ENCODE results near the gene MAB21L3.

MAB21L3 gene

DNA sequence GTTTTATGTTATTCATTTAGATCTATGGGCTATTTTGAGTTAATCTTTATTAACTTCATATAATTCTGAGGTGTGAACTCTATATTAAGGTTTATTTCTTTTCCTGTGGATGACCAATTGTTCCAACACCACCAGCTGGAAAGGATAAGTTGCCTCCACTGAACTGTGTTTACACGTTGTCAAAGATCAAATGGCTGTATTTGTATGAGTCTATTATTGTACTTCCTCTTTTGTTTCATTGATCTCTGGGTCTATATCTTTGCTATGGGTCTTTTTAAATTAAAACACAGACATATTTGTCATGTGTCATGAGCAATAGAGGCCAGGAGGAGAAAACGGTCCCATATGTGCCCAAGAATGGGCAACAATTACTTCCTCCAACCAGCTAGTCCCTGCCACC, 5.2 kb upstream of the MAB21L3 start:
- no peak for DNase-seq
- intact Hi-C loops (cut with DNase I), result no loop called here

DNA sequence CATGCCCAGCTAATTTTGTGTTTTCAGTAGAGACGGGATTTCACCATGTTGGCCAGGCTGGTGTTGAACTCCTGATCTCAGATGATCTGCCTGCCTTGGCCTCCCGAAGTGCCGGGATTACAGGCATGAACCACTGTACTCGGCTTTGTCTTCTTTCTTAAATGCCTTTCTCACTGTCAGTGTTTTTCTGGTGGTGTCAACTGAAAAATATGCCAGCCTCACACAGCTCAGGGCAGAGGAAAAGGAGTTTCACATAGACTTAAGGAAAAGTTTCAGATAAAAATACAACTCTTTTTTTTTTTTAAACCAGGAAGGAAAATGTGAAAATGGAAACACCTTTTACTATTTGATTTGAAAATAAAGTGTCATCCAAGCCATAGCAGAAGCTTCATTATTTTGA, 4.6 kb upstream of the MAB21L3 start:
- intact Hi-C loops (cut with DNase I), result no loop called here
- no peak for DNase-seq

DNA sequence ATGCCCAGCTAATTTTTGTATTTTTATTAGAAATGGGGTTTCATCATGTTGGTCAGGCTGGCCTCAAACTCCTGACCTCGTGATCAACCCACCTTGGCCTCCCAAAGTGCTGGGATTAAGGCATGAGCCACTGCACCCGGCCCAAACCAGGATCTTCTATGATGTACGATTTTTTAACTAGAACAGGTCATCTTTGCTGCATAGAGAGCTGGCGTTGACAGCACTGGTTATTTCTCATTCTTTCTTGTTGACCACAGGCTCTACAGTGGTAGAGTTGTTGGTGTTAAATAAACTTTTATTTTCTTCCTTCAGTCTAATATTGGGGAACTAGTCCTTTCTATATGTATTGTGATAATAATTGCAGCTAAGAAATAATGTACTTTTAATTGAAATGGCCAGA, 3.8 kb upstream of the MAB21L3 start:
- DNase-seq, result no peak
- intact Hi-C loops (cut with DNase I), result no loop called here

DNA sequence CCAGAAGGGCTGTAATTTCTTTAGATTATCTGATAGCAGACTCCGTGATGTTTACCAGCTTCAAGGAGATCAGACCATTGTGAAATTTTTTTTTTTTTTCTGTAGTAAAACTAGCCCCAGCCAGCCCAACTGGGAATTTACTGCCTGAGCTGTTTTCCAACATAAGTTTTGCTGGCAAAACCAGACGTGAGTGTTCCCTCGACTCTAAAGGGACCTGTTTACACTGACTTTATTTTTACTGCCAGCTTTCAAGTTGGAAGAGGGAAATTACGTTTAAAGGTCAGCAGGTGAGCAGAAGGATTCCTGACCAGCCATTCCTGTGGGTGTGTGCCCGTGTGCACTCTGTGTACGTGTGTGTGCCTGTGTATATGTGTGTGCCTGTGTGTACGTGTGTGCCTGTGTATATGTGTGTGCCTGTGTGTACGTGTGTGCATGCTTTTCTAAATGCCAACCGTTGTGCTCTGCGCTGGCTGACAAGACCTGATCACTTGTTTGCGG, 374 bp downstream of the MAB21L3 start:
- DNase-seq, result no peak

DNA sequence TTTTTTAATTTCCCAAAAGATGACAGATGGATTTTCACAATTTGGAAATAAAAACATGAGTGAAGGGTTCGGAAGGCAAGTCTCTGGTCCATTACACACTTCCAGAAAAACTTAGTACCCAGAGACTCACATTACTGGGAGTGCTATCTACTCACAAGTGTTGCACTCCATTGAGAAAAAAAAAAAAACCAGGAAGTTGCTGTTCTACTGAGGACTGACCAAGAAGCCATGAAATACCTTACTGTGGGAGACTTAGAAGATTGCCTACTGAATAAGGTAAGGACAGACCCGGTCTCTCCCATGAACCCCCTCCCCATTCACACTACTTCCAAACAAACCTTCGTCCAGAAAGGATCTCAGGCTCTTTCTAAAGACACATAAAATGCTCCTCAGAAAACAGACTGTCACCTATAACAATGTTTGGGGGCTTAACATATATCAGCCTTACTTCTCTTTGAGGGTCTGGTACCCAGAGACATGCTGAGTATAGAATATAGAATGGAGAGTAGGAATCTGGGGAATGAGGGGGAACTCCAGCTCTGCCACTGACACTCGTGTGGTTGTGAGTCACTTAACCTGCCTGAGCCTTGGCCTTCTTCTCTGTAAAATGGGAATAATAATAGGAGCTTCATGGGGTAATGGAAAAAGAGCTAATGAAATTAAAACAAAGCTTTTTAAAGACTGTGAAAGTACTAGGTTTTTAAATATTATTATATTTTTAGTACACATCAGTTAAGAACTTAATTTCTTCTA, 1.4 kb downstream of the MAB21L3 start:
- intact Hi-C loops (cut with DNase I), result no loop called here
- no peak for DNase-seq

More for the DNA sequence above, 374 bp downstream of the MAB21L3 start:
- intact Hi-C loops (cut with DNase I), result no loop called here

DNA sequence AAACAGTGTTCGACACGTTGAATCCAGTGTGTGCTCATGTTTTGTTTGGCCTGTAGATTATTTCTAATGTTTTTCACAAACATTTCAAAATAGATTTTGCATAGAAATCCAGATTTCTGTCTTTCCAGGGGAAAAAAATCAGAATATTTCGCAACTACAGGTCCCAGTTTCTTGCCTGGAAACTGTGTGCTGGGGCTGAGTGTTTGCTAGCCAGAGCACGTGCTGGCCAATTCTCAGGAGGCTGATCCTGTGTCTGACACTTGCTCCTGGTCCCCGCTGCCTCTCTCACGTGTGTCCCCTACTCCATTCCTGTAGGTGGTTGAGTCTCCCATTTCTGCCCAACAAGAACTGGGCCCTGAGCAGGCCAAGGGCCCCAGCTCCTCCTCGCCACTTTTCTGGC, 2.4 kb downstream of the MAB21L3 start:
- intact Hi-C loops (cut with DNase I), result no loop called here
- DNase-seq, result no peak

DNA sequence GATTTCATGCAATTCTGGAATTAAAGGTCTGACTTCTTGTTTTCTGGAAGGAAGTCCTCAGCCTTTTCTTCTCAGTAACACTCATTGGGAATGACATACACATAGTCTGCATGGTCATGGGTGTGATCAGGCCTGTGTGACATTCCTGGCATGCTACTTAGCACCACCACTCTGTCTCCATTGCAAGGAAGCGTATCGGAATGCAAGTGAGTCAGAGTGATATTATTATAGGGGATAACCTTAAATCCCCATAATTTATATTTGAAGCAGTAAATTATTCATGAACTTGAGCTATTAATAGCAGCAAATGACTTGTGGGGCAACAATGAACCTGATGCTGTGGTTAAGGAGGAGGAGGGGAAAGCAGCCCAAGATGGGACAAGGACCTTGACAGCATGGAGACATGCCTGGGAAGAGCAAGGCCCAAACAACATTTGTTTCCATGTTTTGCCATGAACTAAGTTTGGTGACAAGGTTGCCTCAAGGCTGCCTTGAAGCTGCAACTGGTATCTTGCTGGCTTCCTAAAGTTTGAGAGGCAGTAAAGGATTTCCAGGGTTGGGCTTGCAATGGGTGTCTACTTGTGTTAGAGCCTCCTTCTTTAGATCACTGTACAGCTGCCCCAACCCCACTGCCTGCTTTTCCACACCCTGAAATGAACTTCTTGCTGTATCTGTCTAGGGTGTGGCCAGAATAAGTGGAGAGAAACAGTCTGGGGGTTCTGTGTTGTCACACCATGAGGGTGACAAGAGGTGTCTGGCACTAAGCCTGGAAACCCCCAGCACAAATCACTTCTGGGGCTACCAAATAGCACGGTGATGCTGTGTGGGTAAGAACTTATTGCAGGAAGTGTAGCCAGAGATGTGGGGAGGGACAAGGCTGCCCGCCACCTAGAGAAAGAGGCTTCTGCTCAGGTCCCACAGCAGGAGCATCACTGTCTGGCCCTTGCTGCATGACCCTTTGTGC, 4.6 kb downstream of the MAB21L3 start:
- no peak for DNase-seq
- intact Hi-C loops (cut with DNase I), result no loop called here

DNA sequence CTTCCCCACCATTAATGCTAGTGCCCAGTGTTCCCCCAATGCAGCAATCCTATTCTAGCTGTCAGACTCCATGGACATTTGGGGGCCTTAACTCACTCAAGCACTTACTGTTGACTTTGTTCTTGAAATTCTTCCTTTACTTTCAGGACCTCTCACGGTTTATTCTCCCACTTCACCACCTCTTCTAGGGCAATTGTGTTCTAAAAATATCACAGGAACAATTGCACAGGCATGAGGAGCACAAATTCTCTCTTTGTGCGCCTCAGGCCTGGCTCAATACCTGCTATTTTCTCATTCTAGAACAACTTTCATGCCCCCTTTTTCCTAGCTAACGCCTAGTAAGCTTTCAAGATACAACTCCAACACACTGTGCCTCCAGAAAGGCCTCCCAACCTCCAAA, 7.3 kb downstream of the MAB21L3 start:
- intact Hi-C loops (cut with DNase I), result no loop called here
- no peak for DNase-seq

DNA sequence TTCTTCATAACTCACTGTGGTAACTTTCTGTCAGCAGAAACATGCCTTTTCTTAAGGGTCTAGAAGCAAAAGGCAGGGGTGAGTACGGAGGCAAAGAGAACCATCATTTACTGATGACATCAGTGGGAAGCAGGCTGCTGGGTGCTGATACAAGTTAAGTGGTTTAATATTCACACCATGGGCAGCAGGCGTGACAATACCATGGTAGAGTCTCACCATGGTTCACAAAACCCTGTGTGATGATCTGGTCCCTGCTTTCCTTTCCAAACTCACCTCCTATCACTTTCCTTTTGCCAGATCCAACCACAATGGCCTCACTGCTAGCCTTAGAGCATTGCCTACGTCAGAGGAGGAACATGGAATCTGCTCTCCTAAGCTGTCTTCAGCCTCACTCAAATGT, 8.7 kb downstream of the MAB21L3 start:
- no peak for DNase-seq
- intact Hi-C loops (cut with DNase I), result no loop called here

DNA sequence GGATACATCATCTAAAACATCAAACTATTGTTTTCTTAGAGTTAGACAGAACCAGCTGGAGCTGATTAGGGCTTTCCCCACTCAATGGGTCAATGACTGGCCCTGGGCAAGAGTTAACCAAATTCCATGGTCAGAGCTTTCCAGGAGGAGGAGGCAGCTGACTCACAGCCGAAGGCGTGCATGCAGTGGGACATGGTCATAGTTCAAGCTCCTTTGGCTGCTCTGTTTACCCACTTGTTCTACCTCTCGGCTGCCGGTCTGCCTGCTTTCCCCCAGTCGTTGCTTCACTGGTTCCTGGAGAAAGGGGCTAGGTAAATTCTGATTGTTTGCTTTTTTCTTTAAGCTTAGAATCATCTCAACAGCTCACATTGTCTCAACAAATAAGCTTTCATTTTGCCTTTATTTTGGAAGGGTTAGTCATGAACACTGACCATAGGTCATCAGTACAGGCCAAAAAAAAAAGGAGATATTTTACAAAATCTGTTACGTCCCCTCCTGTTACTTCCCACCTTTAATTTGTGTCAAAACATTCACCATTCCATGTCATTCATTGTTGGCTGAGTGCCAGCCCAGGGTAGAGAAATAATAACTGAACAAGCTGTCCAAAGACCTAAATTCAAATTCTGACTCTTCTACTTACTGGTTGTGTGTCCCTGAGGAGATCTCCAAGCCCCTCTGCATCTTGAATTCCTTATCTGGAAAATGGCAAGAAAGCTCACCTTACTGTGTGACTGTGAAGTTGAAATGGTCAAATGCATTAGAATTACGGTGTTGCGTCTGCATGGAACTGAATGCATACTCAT, 12.0 kb downstream of the MAB21L3 start:
- intact Hi-C loops (cut with DNase I), result no loop called here
- no peak for DNase-seq

DNA sequence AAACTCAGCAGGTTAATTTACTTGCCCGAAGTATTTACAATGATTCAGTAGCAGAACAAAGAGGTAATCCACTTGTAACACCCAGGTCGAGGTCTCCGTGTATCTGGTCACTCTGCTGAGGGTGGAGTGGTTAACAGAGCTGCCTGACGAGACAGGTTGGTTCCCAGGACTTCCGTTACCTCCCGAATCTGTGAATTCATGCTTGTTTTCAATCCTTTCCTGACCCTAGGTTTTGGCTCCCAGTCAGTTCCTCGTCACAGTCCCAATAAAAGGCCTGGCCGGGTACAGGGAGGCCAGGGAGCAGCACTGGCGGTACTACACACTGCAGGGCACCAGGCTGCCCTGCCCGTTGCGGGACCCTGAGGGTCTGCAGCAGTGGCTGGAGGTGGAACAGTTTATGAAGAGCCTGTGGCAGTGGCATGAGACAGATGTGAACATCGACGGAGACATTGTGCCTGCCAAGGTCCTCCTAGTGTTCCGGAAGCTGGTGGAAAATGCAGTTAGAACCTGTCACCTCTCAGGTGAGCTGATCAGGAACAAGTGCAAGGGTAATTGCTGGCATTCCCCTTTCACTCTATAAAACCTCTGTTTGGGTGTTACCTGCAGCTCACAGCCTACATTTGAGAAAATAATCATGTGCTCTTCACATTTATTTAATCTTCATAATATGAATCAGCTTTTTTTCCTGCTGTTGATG, 12.8 kb downstream of the MAB21L3 start:
- no peak for DNase-seq
- intact Hi-C loops (cut with DNase I), result no loop called here

DNA sequence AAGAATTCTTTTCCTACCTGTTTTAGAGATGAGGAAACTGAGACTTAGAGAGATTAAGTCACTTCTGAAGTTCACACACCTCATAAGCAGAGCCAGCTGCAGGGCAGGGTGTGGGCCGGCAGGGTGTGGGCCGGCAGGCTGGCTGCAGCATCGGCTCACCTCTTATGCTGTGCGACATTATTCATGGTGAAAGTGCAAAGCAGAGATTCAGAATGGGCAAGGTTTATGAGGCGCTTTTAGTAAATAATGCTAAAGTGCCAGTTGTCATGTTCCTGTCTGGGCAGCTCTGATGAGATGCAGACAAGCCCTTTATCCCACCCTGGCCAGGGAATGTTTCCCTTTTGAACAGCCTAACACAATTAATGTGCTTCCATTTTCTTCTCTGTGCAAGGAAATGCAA, 14.6 kb downstream of the MAB21L3 start:
- no peak for DNase-seq
- intact Hi-C loops (cut with DNase I), result no loop called here

DNA sequence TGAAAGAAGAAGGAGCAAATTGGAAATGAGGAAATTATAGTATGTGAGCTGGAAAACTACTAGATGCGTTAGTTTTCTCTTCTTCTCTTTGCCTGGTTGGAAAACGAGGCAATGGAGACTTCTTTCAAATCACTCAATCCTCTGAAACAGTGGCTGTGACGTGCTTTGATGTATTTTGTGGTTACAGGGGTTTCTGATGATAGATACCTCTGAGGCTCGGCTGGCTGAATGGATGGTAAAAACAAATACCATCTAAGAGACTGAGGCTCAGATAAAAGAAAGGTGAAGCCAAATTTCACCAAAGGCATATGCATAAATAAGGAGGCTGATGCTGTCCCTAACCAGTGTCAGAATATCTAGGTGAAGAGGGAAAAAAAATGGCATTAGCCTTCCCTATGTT, 15.1 kb downstream of the MAB21L3 start:
- DNase-seq, result no peak
- intact Hi-C loops (cut with DNase I), result no loop called here

DNA sequence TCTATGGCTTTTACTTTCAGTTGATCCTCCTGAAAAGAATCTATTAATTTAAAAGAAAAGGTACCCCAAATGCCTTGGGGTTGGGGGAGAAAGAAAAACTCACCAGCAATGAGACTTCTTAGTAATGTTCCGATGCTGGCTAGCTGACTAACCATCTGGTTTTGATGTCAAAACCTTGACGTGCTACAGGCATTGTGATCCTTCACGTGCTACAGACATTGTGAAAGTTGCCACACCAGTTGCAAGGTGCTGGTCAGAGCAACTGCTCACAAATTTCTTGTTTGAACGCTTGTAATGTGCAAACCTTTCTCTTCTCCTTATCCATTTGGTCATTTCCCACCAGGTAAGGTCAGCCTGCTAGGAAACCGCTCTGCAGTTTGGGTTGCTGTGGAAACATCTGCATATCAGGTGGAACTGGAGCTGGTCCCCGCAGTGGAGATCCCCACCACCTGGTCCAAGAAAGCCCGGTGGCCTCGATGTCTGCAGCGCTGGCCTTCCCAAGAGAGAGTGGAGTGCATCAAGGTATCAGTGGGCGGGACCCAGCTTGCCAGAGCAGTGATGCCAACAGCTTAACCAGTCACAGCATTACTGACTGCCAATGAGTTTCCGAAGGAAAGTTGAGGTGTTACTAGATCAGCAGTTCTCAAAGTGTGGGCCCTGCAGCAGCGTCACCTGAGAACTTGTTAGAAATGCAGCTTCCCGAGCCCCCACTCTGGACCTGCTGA, 16.1 kb downstream of the MAB21L3 start:
- DNase-seq, result no peak
- intact Hi-C loops (cut with DNase I), result no loop called here

DNA sequence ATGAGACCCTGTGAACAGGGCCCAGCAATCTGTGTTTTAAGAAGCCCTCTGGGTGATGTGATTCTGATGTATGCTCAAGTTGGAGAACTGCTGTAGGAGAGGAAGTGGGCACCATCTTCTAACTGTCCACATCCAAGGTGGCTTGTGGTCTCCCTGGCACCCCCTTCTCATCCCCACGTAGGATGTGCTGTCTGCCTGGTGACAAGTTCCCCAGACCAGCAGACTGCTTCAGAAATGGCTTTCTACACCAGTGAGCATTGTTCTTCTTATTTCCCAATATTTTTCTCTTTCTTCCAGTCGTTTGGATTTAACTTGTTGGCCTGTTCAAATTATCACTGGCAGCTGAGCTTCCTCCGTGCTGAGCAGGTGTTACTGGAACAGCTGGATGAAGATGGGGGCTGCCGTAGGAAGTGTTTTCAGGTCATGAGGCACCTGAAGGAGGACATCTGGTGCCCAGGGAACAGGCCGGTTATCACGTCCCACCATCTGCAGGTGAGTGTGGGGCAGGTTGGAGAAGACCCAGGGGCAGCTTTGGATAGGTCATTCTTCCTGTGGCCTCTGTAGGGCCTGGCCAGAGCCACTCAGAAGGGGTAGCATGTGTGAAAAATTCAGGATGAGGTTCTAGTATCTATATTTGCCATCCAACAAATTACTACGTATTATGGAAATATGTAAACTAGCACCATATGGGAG, 16.8 kb downstream of the MAB21L3 start:
- intact Hi-C loops (cut with DNase I), result no loop called here
- DNase-seq, result no peak

DNA sequence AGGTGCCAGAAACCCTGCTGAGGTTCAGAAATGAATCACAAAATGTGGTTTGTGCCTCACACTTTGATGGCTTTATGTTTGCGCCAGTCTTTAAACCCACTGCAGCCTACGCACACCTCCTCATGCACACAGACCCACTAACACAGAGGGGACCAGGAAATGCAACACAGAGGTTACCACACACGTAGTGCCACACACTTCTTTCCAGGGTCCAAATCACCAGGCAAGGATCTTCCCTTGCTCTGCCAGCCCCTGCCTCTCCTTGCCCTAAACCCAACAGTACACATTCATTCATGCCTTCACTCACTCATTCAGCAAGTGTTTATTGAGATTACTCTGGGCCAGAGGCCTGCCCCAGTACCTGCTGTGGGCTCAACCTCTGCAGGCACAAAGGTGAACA, 17.5 kb downstream of the MAB21L3 start:
- intact Hi-C loops (cut with DNase I), result no loop called here

DNA sequence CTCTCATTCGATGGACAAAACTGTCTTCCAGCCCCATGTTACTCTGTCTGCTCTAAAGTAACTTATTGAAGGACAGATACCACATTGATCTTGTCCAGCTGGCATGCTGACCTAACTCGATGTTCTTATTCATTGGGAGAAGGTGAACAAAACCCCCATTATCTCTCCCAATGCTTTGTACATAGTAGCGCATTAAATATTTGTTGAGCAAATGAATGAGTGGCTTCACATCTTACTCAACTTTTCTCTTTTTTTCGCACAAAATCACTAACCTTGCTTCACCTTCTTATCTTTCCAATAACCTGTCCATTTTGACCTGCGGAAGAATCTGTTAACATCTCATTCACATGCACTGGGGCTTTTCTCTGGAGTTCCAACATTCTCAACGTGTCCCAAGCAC, 18.3 kb downstream of the MAB21L3 start:
- intact Hi-C loops (cut with DNase I), result no loop called here
- no peak for DNase-seq

More for the DNA sequence above, 17.5 kb downstream of the MAB21L3 start:
- DNase-seq, result no peak

DNA sequence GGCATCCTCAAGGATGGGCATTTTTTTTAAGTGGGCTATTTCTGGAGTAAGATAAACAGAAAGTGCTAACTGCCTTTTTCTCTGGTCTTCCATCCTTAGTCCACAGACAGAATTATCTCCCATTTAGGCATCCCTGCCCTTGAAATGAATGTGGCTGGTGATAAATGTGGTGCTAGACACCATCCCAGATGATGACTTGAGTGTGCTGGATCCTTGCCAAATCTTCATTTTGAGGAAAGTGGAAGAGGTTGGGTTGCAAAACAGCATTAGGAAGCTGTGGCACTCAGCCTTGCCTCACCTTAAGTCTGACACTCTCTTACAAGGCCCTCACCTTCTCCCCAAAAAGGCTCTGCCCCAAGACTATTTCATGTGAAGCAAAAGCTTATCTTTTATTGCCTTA, 19.2 kb downstream of the MAB21L3 start:
- intact Hi-C loops (cut with DNase I), result no loop called here
- no peak for DNase-seq
